ENCODE results near the gene ELL. TPM values are rescaled to one million over a fixed set of nuclear protein-coding genes. Genes with fewer than 3 reads are reported as not detected.

Gene ELL
- total and polyA plus RNA-seq, 9 donors: 1.6 to 22.3 (median 17.0) TPM

DNA sequence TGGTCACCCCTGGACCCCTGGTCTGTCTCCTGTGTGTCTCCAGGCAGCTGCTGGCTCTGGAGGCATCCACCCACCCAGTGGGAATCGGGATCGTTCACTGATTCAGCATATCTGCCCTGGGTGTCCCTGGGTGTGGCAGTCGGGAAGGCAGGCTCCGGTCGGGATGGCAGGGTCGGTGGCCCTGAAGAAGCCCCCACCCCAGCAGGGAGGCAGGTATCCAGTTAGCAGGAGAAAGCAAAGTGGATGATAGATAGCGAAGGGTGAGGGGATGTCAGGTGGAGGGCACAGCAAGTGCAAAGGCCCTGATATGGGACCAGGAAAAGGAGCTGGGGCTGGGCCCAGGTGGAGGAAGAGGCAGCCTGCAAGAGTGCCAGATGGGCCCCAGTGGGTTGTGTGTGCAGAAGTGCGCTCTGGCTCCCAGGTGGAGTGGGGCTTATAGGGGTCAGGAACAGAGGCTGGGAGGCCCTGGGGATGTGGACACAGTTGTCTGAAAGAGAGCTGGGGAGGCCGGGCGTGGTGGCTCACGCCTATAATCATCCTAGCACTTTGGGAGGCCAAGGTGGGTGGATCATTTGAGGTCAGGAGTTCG is 100.4 kb downstream of the ELL start:
- Histone ChIP-seq H3K27me3 (no peaks in the 10 kb centered on the region), H3K4me1 (ENCODE audit: insufficient read depth) (peaks cover 26% of the 10 kb centered on the region), H3K4me3 (no peak overlapping the region), H3K9me3 (no peaks in the 10 kb centered on the region), H3K27ac (peak overlapping the region in 1 of 2 donors; percentile 23), H3K36me3 (no peaks in the 10 kb centered on the region)
- WGBS, 3 donors: 74 to 80% (median 76%) methylated on average over 12 of the region's 12 CpGs
- DNase-seq: peak in 3 of 5 donors; percentile 42 to 44 (median 44)
- TF ChIP-seq POLR2A (IDR thresholded peaks at IDR 0.05) (no peak), CTCF (IDR thresholded peaks at IDR 0.05) (no peak), EP300 (IDR thresholded peaks at IDR 0.05) (no peak)
- intact Hi-C loops (cut with DNase I): loop anchor here in 1 of 4 donors (10.0 kb wide), 1 partner anchor 417 kb away; the partner anchor contains the start of gene ARRDC2

DNA sequence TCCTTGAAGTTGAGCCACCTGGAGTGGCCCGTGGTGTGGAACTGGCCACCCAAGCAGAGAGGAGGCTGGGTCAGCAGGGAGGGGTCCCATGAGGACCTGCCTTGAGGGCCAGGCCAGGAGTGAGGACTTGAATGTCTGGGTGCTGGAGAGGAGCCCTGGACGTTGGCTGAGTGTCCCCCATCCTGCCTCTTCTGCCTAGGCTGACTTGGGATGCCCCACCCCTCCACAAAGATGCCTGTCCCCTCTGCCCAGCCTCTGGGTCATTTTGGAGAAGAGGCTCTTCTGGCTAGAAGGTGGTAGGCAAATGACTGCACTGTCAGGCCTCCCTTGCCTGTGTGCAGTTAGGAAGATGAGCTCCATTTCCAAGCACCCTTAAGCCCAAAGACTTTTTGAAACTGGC is 100.9 kb downstream of the ELL start:
- H3K27ac ChIP-seq: peak overlapping the region in 1 of 2 donors; percentile 23
- DNase-seq: peak in 4 of 5 donors; percentile 29 to 49 (median 47)
- H3K4me1 ChIP-seq (ENCODE audit: insufficient read depth): peaks cover 21% of the 10 kb centered on the region
- intact Hi-C loops (cut with DNase I): loop anchor here in 1 of 4 donors (10.0 kb wide), 1 partner anchor 416 kb away; the partner anchor contains the start of gene ARRDC2
- WGBS, 3 donors: 12 to 30% (median 20%) methylated on average over 2 of the region's 2 CpGs
- H3K9me3 ChIP-seq: no peaks in the 10 kb centered on the region
- no peak overlapping the region for H3K4me3 ChIP-seq
- TF ChIP-seq CTCF (IDR thresholded peaks at IDR 0.05) (no peak), EP300 (IDR thresholded peaks at IDR 0.05) (no peak), POLR2A (IDR thresholded peaks at IDR 0.05) (no peak)
- H3K27me3 ChIP-seq: no peaks in the 10 kb centered on the region
- no peaks in the 10 kb centered on the region for H3K36me3 ChIP-seq

- WGBS, 3 donors: 1 to 2% (median 1%) methylated on average over 47 to 97 of the region's 97 CpGs
- peak overlapping the region; percentile 51 for H3K4me3 ChIP-seq
- TF ChIP-seq POLR2A (IDR thresholded peaks at IDR 0.05) (no peak), EP300 (IDR thresholded peaks at IDR 0.05) (no peak), CTCF (IDR thresholded peaks at IDR 0.05) (peak in 1 of 3 donors; percentile 12)
- H3K27me3 ChIP-seq: no peaks in the 10 kb centered on the region
- H3K36me3 ChIP-seq: no peaks in the 10 kb centered on the region
- H3K4me1 ChIP-seq (ENCODE audit: insufficient read depth): peaks cover 17% of the 10 kb centered on the region
- intact Hi-C loops (cut with DNase I): loop anchor here (5.0 to 10.0 kb wide), 5 partner anchors 143 to 415 kb away; partner anchors contain the start of genes IQCN (in 2 of the 4), ARRDC2 (in 1 of the 4), MPV17L2 (in 1 of the 4) and RAB3A (in 1 of the 4)
- H3K9me3 ChIP-seq: no peaks in the 10 kb centered on the region
- DNase-seq: peak; percentile 48 to 71 (median 65)
- peak overlapping the region; percentile 62 to 77 for H3K27ac ChIP-seq
Observed at GRCh38 chr19:18419699-18420460, 102.0 kb downstream of the ELL start.

DNA sequence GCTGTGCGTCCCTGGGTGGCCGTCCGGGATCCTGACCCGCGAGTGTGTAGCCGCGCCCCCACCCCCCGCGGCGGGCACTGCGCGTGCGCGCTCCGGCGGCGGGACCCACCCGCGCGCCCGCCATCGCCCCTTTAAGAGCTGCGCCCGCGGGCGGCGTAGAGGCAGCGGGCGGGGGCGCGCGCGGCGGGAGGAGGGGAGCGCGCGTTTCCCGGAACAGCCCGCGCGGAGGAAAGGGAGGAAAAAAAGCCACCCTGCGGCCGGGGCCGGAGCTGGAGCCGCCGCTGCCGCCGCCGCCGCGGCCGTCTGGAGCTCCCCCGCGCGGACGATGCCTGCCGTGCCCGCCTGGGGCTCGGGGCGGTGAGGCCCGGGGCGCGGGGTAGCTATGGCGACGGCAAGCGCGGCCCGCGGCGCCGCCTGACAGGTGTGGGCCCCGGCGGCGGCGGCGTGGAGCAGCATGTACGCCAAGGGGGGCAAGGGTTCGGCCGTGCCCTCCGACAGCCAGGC is 102.6 kb downstream of the ELL start, which contains the start of gene SSBP4:
SSBP4 (plus strand) TSS at position 204 of the 504 bp plus-strand sequence; CDS start at position 455, 251 bp downstream.
- peak; percentile 64 to 88 (median 80) for DNase-seq
- intact Hi-C loops (cut with DNase I): loop anchor here (5.0 to 10.0 kb wide), 4 partner anchors 142 to 224 kb away; partner anchors contain the start of genes IQCN (in 2 of the 4), MPV17L2 (in 1 of the 4) and RAB3A (in 1 of the 4)
- WGBS, 3 donors: 0 to 1% (median 1%) methylated on average over 47 to 79 of the region's 80 CpGs

More for the DNA sequence above, 102.6 kb downstream of the ELL start, which contains the start of gene SSBP4:
- TF ChIP-seq CTCF (IDR thresholded peaks at IDR 0.05) (peak in 2 of 3 donors; percentile 65 to 81), EP300 (IDR thresholded peaks at IDR 0.05) (no peak), POLR2A (IDR thresholded peaks at IDR 0.05) (peak; percentile 67)
- Histone ChIP-seq H3K9me3 (no peaks in the 10 kb centered on the region), H3K4me1 (ENCODE audit: insufficient read depth) (peaks cover 22% of the 10 kb centered on the region), H3K36me3 (no peaks in the 10 kb centered on the region), H3K4me3 (peak within 1 kb of the TSS; percentile 51), H3K27me3 (no peaks in the 10 kb centered on the region), H3K27ac (peak within 1 kb of the TSS; percentile 62 to 77)

Measured in ovary (tissue), 9 donors.